ENCODE measurements around the gene GPR155.
"Not testable (repeated sequence)": the region's sequence is repeated elsewhere in the genome, so short reads cannot be mapped to it uniquely, and the experiment has no call there.

GPR155 gene

DNA sequence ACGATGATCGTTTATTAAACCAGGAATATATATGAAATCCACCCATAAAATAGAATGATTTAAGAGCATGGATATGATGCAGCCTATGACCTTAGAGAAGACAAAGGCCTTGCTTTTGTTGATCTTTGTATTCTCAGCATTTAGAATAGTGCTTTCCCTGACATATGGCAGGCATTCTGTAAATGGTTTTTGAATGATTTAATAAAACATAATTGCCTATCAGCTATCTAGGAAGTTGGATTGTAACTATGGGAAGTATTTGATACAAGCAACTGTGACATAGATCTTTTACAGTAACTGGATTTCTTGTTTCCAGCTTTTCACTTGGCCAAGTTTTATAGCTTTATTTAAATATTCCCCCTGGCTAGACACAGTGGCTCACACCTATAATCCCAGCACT lies 5.1 kb upstream of the GPR155 start:
- ATAC-seq, result no peak

DNA sequence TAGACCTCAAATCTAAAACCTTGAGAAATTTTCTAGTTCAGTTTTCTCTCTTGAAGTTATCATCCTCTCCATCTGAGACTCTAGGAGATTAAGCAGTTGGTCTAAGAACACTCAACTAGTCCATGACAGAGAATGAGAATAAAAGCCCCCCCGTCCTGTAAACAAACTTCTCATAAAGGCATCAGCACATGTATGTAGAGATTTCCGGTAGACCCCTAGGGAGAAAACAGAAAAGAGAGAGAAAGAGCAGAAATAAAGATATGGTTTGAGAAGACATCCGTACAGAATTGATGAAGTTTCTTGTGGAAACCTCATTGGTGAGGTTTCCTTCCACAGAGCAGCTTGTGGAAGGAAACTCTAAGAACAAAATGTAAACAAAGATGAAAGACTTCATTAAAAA lies 3.2 kb upstream of the GPR155 start:
- ATAC-seq, result no peak

DNA sequence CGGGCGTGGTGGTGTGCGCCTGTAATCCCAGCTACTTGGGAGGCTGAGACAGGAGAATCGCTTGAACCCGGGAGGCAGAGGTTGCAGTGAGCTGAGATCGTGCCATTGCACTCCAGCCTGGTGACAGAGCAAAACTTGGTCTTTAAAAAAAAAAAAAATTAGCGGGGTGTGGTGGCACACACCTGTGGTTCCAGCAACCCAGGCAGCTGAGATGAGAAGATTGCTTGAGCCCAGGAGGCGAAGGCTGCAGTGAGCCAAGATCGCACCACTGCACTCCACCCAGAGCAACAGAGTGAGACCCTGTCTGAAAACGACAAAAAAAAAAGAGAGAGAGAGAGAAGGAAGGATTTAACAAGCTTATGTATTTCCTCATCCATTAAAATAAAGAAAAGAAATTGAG lies 2.7 kb upstream of the GPR155 start:
- ATAC-seq, result not testable (repeated sequence)

DNA sequence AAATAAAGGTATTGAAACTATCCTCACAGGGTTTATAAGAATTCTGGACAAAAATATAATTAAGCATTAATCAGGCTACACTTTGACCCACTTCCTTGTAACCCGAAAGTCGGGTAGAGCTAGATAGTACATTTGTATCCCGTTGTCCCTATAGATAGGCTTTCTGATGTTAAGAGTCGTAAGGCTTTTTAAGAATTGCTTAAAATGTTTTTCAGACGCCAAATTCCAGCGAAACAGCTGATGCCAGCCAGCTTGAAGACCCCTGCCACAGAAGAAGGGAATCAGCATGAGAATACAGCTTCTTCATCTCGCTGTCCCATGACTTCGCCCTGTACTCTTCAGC lies 962 bp upstream of the GPR155 start:
- no peak for ATAC-seq

DNA sequence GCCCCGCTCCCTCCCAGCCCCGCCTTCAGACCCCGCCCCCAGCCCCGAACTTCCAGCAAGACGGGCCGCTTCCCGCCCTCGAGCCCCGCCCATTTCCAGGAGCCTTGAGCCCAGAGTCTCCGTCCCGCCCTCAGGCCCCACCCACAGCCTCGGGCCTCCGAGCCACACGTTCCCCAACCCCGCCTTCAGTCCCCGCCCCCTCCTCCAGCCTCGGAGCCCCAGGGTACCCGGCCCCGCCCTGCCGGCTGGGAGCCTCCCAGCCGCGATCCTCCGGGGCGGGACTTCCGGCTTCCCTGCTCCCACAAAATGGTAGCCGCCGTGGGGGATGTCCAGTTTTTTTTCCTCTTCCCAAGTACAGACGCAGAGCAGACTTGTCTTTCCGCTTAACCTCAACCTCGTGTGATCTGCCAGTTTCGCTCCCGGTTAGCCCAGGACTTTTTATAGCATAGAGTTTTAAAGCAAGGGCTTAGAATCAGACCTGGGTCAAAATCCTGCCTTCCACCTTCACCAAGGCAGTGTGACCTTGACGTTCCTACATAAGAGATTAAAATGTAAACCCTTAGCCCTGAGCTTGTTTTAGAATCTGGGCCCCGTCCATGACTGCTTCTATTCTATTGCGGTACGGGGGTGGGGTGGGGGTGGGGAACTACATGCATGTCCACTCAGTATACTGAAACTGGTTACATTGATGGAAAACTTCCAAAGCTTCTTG lies 435 bp upstream of the GPR155 start:
- peak; percentile 86 to 90 for ATAC-seq

DNA sequence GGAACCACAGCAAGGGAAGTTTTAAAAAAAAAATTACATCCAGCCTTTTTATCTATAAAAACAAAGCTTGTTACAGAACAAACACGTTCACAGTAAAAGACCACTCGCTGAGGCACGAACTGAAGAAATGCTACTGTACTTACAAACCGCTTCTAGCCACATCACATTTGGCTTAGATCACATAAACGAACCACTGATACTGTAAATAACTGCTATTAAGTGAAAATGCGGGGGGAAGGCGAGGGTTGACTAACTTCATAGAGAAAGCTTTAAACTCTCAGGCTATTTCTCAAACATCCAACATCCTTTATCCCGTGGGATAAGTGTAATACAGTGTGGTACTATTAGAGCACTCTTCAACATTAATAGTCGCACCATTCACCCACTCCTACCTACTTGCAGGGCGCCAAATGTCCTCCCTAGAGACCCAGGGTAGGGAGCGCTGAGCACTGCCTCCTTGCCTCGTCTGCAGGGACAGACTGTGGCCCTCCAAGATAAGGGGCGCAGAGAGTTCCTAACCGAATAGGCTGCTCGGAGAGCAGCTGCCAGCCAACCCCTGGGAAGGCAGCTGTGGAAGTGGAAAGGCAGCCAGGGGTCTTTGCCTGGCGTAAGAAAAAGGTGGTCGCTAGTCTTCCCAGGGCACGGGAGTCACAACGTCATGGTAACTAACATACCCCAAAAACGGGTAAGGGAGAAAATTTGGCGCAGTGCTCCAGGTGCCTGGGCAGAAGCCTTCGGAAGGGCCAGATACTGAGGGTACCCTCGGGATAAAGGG lies 854 bp downstream of the GPR155 start:
- ATAC-seq, result peak; percentile 8 to 19

DNA sequence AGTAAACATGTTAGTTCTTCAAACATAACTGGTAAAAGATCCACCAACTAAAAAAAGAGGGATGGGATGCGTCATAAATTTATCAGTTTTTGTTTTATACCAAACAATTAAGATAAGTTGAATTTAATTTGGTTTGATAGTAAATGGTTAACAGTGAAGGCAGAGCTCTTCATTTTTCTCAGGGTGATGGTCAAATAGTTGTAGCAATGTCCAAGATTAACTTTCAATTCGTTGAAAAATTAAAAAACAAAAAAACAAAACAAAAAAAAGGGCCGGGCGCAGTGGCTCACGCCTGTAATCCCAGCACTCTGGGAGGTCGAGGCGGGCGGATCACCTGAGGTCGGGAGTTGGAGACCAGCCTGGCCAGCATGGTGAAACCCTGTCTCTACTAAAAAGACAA lies 1.8 kb downstream of the GPR155 start:
- ATAC-seq, result not testable (repeated sequence)

DNA sequence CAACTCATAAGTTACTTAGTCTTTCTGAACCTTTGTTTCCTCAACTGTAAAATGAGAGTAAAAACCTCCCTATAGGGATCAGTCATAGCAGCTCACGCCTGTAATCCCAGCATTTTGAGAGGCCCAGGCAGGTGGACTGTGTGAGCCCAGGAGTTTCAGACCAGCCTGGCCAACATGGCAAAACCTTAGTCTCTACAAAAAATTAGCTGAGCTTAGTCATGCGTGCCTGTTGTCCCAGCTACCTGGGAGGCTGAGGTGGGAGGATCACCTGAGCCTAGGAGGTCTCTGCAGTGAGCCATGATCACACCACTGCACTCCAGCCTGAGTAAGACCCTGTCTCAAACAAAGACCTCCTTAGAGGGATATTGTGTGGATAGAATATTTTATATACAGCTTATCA lies 2.3 kb downstream of the GPR155 start:
- no peak for ATAC-seq

DNA sequence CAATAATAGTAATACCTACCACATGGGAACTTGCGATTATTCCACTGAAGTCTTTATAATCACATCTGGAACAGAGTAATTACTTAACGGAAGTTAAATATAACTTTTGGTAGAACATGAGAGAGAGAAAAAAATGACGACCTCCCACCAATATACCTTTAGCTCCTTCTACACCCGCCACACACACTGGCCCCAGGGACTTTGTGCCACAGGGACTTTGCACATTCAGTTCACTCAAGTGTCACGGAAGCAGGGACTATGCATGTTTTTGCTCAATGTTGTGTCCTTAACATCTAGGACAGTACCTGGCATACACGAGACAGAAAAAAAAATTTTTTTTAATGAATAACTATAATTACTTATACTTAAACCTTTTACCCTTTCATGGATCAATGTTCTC lies 4.0 kb downstream of the GPR155 start:
- ATAC-seq, result no peak

DNA sequence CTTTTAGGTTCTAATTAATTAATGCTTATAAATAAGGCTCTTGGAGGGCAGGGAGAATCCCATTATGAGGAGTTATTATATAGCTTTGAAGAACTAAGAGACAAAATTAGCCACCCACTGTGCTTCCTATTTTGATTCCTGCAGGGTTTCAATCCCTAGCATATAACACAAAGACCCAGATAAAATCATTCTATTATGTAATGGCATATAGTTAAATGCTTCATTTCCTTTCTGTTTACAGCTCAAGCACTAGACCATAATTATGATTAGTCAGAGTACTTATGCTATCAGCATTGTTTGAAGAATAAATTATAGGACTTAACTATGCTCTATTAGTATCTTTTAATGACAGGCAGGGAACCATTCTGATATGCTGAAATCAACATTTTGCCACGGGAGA lies 9.1 kb downstream of the GPR155 start:
- no peak for ATAC-seq

DNA sequence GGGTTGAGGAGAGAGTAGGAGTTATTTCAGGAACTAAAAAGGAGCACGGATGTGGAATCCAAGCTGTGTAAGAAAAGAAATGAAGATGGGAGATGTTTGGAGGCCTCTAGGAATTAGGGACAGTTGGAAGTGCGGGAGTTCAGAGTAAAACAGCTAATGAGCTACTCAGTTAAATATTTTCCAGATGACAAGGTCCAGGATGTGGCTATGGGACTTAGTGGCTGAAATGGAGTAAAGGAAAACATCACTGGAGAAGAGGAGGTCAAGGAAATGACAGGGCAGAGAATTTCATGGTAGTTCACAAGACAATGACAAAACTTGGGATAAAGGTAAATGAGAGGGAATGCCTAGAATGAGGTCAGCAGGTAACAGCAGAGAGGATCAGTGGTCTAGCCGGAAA lies 13.0 kb downstream of the GPR155 start:
- ATAC-seq, result no peak

DNA sequence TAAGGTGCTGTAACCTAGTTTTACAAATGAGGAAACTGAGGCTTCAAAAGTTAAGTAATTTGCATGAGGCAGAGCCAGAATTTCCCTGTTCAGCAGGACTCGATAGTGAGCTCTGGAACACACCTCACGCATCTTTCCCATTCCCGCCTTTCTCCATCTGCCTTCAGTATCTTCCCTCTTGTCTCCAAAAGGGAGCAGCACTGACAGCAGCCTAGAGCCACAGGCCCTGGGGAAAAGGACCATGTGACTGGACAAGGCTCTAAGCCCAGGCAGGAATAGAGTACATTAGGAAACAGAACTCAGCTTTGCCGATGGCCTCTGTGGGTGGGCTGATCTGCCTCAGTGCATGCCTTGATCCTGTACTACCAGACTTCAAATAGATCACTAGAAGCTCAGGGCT lies 21.5 kb downstream of the GPR155 start:
- ATAC-seq, result no peak

DNA sequence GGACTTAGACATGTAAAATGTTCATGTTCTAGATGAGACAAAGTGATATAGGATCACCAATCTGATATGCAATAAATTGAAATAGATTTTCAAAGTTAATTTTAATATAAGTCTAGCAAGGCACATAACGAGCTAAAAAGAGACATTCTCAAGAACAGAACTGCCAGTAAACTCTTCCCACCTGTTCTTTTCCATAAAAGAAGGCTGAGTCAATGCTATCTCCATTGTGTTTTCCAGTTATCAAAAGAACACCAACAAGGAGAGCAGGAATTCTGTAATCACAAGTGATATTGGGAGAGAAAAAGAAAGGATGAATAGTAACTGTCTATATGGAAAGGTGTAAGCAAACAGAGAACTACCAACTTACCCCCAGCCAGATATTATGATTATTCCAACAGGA lies 25.6 kb downstream of the GPR155 start:
- no peak for ATAC-seq

DNA sequence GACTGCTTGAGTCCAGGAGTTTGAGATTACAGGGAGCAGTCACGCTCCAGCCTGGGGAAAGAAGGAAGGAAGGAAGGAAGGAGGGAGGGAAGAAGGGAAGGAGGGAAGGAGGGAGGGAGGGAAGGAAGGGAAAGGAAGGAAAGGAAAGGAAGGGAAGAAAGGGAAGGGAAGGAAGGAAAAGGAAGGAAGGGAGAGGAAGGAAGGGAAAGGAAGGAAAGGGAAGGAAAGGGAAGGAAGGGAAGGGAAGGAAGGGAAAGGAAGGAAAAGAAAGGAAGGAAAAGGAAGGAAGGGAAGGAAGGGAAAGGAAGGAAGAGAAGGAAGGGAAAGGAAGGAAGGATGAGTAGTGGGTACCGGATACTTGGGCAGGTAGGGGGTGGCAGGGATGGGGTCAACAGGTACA lies 32.3 kb downstream of the GPR155 start:
- ATAC-seq, result no peak

DNA sequence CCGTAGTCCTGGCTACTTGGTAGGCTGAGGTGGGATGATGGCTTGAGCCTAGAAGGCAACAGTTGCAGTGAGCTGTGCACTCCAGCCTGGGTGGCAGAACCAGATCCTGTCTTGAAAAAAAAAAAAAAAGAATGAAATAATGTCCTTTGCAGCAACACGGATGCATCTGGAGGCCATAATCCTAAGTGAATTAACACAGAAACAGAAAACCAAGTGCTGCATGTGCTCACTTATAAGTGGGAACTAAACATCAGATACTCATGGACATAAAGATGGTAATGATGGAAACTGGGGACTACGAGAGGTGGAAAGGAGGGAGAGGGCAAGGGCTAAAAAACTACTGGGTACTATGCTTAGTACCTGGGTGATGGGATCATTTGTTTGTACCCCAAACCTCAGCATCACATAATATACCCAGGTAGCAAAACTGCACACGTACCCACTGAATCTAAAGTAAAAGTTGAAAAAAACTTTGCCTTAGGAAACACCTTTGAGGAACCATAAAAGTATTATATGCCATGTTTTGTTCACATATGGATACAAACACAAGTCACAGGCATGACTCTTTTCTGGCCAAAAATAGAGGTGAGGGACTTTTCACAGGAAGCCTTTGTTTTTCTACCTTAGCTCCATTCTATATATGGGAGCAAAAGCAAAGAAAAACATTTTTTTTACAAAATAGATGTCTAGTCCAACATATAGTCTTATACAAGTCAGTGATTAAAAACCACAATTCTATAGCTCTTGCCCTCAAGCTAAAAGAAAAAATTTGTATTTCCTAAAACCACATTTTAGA lies 36.6 kb downstream of the GPR155 start:
- no peak for ATAC-seq

DNA sequence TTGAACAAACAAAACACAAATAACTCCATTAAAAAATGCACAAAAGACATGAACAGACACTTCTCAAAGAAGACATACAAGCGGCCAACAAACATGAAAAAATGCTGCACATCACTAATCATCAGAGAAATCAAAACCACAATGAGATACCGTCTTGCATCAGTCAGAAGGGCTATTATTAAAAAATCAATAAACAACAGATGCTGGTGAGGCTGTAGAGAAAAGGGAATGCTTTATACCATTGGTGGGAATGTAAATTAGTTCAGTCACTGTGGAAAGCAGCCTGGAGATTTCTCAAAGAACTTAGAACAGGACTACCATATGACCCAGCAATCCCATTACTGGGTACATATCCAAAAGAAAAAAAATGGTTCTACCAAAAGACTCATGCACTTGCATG lies 37.8 kb downstream of the GPR155 start:
- ATAC-seq, result no peak

DNA sequence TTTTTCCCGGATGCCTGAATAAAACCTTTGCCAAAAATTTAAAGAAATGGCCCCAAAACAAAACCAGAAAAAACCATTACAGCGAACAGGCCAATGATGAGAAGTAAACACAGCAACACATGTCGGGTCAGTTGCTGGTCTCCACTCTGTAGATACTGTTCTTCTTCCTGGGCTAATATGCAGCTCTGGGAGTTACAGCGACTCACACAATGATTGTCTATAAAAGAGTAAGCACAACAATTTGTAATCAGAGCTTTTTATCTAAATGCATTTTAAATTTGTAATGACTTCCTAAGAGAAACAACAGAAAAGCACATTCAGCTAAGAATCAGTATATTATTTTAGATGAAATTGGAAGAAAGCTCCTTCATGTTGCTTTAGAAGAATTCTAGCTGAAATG lies 40.3 kb downstream of the GPR155 start:
- no peak for ATAC-seq

DNA sequence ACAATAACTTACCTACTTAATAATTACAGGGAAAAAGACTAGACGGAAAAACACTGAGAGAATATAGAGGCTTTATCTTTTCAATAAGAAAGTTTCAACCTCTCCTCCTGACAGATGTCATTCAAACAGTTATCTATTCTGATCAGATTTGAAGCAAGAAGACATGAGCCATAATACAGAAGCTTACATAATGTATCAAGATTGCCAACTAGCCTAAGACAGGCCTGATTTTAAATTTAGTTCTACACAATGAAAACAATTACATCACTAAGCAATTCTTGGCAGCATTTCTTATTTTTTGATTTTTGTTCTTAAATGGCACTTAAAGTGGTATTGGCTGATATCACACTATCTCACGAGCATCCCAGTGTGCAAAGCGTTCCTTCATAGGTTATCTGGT lies 41.6 kb downstream of the GPR155 start:
- ATAC-seq, result no peak

DNA sequence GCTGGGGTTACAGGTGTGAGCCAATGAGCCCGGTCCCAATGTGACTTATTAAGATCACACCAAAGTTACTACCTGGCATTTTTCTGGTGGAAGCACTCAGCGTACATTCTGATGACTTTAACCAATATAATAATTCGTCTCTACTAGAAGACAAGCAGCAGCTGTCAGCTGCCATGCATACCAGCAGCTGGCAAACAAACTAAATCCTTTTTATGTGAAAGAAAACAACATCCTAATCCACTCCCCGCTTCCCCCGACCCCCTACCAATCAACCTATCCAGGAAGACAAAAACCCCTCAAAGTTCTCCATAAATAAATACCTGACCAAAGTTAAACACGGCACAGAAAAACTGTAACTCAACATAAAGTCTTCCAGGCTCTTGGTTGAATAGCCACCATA lies 42.1 kb downstream of the GPR155 start:
- ATAC-seq, result no peak

DNA sequence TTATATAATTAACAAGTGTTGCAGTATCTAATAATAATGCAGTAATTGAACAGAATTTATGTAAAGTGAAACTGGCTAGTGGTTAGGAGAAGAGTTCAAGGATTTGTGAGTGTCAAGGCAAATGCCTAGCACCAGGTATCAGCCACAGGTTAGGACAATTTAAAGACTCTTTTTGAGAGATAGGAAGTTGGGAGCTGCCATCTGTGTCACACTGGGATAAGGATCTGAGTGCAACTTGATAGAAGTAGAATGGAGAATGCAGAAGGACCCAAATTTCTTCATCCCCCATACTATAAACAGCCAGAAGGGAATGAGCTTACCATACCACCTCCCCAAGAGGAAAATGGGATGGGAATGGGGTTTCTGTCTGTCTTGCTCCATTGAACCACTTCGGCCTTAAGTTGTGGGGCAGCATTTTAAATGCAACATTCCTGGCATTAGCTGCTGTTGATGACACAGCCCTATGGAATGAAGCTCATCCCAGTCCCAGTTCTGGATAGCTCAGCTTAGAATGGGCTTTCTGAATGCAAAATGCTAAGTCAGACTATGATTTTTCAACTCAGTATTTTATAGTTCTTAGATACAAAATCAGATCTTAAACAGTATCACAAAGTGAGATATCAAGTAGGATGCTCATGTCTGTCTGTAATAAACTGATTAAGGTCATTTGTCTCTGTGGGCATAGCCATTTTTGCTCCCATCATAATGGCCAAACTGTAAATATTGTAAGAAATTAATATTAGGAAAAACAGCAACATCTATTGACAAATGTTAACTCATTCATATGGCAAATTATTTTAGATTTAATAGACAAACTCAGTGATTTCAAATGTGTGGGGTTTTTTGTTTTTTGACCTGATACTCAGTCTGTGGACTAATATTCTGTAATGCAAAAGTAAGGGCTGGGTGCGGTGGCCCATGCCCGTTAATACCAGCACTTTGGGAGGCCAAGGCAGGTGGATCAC lies 44.0 kb downstream of the GPR155 start:
- ATAC-seq, result no peak

DNA sequence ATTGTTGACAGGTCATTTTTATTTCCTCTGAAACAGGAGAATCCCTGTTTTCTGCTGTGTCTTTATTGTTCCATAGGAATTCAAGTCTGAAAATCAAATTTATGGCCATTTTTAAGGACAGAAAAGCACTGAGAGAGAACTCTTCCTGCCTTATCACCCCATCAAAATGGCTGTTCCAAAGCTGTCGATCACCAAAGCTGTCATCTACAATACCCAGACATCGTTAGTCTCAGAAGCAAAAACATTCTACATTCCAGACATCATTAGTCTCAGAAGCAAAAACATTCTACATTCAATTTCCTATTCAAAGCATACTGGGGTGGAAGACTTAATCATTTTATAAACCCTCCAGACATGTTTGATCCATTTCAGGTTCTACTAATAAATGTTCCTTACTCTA lies 46.9 kb downstream of the GPR155 start:
- ATAC-seq, result no peak

DNA sequence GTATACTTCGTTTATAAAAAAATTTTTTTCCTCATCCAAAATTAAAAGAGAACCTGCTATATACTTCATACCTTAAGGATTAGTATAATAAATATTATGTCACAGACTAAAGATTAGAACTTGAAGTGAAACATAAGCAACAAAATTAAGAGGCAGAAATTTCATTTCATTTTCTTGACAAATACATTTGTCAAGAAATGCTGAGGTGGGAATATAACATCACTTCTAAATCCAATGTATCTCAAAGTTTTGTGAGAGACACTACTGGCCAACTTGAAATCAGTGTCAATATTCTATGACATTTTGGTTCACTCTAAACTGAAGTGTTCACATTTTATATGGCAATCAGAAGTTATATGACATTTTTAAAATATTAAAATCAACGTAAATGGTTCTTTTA lies 47.5 kb downstream of the GPR155 start:
- ATAC-seq, result no peak
